ENCODE data around the gene RPRD2. TPM values are rescaled to one million over a fixed set of nuclear protein-coding genes. Genes with fewer than 3 reads are reported as not detected.

Gene RPRD2
- total and polyA plus RNA-seq, 9 of the 15 experiments (the other 6 are each of a cell fraction or from before 2014, with no cell fraction given) = 1.5 to 21.6 (median 7.7) TPM

- TF ChIP-seq DEAF1 (CRISPR knock-in tag; IDR thresholded peaks at IDR 0.05) = peak; percentile 50; the same call in 1 of the 2 replicates
- peak; percentile 92; the same call in 1 of the 2 replicates for TF ChIP-seq KLF13 (tag; IDR thresholded peaks at IDR 0.05; ENCODE audit: borderline replicate concordance, low read depth)
- peak; percentile 59; the same call in 1 of the 2 replicates for TF ChIP-seq ARID2 (IDR thresholded peaks at IDR 0.05)
- TF ChIP-seq ZNF184 (CRISPR knock-in tag; IDR thresholded peaks at IDR 0.05) = no peak
- peak; percentile 44; the same call in 1 of the 2 replicates for TF ChIP-seq SP1 (CRISPR knock-in tag; IDR thresholded peaks at IDR 0.05)
- peak in 1 of 2 experiments; percentile 18; a peak in 1 of 4 replicates for TF ChIP-seq RCOR1 (IDR thresholded peaks at IDR 0.05; ENCODE audit: borderline replicate concordance in 1 of 2, low read depth in 2 of 2, low read length in 2 of 2)
- TF ChIP-seq ZNF584 (CRISPR knock-in tag; IDR thresholded peaks at IDR 0.05; ENCODE audit: low read depth) = no peak
- TF ChIP-seq ZNF561 (CRISPR knock-in tag; conservative IDR thresholded peaks at IDR 0.05) = no peak
- TF ChIP-seq SMC3 (conservative IDR thresholded peaks at IDR 0.05; ENCODE audit: insufficient read depth, low read depth, low read length) = peak; percentile 83
- TF ChIP-seq L3MBTL2 (IDR thresholded peaks at IDR 0.05) = no peak
- no peak for TF ChIP-seq PHTF2 (CRISPR knock-in tag; IDR thresholded peaks at IDR 0.05)
- no peak for TF ChIP-seq ZNF140 (CRISPR knock-in tag; IDR thresholded peaks at IDR 0.05)
- no peak for TF ChIP-seq ATF4 (CRISPR knock-in tag; IDR thresholded peaks at IDR 0.05)
- peak; percentile 72; the same call in 1 of the 2 replicates for TF ChIP-seq REST (IDR thresholded peaks at IDR 0.05; ENCODE audit: borderline replicate concordance)
- TF ChIP-seq REST (CRISPR knock-in tag; IDR thresholded peaks at IDR 0.05; ENCODE audit: low read depth) = no peak
- TF ChIP-seq RAD21 (CRISPR knock-in tag; conservative IDR thresholded peaks at IDR 0.05 in 1 of 2, IDR thresholded peaks at IDR 0.05 in 1 of 2) = peak; percentile 75 to 81
- TF ChIP-seq SMAD3 (CRISPR knock-in tag; conservative IDR thresholded peaks at IDR 0.05) = no peak
These were observed 100.5 kb downstream of the RPRD2 start (continued) for GRCh38 chr1:150464422-150464826.
